Measurements from ENCODE around the gene PAGR1. TPM values are rescaled to one million over a fixed set of nuclear protein-coding genes. Genes with fewer than 3 reads are reported as not detected.

PAGR1 gene
- total and polyA plus RNA-seq, 2 of the 8 experiments (the other 6 are each of a cell fraction or from before 2014, with no cell fraction given), result 35.4 to 56.4 TPM

DNA sequence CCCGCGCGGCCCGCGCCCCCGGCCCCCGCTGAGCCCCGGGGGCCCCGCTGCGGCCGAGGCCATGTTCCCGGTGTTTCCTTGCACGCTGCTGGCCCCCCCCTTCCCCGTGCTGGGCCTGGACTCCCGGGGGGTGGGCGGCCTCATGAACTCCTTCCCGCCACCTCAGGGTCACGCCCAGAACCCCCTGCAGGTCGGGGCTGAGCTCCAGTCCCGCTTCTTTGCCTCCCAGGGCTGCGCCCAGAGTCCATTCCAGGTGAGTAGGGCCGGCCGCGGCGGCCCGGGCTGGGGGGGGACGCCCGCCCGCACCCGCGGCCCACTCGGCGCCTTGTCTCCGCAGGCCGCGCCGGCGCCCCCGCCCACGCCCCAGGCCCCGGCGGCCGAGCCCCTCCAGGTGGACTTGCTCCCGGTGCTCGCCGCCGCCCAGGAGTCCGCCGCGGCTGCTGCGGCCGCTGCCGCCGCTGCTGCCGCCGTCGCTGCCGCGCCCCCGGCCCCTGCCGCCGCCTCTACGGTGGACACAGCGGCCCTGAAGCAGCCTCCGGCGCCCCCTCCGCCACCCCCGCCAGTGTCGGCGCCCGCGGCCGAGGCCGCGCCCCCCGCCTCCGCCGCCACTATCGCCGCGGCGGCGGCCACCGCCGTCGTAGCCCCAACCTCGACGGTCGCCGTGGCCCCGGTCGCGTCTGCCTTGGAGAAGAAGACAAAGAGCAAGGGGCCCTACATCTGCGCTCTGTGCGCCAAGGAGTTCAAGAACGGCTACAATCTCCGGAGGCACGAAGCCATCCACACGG is 9.1 kb upstream of the PAGR1 start (continued):
- TF ChIP-seq SRF (IDR thresholded peaks at IDR 0.05; ENCODE audit: low read depth, low read length), result no peak
- 0 out of 2 replicates have a peak, but pooled peaks have one; percentile 24 for TF ChIP-seq SP1 (IDR thresholded peaks at IDR 0.05; ENCODE audit: low read depth, low read length)
- TF ChIP-seq SIX5 (IDR thresholded peaks at IDR 0.05; ENCODE audit: low read depth, low read length), result no peak
- no peak for TF ChIP-seq KDM5A (IDR thresholded peaks at IDR 0.05; ENCODE audit: low read length)
- no peak for TF ChIP-seq HDAC2 (IDR thresholded peaks at IDR 0.05; ENCODE audit: borderline replicate concordance in 1 of 2, low read depth in 2 of 2, low read length in 2 of 2)
- TF ChIP-seq CHD2 (IDR thresholded peaks at IDR 0.05; ENCODE audit: low read length), result no peak
- TF ChIP-seq TAF1 (IDR thresholded peaks at IDR 0.05; ENCODE audit: low read depth, low read length), result peak; percentile 72
- TF ChIP-seq, protein P1, sequence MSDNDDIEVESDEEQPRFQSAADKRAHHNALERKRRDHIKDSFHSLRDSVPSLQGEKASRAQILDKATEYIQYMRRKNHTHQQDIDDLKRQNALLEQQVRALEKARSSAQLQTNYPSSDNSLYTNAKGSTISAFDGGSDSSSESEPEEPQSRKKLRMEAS (IDR thresholded peaks at IDR 0.05), result peak; percentile 72
- no peak for TF ChIP-seq KDM1A (IDR thresholded peaks at IDR 0.05; ENCODE audit: borderline replicate concordance, low read length)
- TF ChIP-seq, protein P2, sequence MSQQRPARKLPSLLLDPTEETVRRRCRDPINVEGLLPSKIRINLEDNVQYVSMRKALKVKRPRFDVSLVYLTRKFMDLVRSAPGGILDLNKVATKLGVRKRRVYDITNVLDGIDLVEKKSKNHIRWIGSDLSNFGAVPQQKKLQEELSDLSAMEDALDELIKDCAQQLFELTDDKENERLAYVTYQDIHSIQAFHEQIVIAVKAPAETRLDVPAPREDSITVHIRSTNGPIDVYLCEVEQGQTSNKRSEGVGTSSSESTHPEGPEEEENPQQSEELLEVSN (IDR thresholded peaks at IDR 0.05), result peak; percentile 47; the same call in 1 of the 2 replicates
- TF ChIP-seq RAD21 (IDR thresholded peaks at IDR 0.05 in 1 of 2, conservative IDR thresholded peaks at IDR 0.05 in 1 of 2; ENCODE audit: low read depth in 2 of 2, low read length in 2 of 2), result no peak
- TF ChIP-seq SIRT6 (IDR thresholded peaks at IDR 0.05; ENCODE audit: low read length), result no peak
- TF ChIP-seq SP4 (IDR thresholded peaks at IDR 0.05; ENCODE audit: low read length), result no peak
- no peak for TF ChIP-seq ASH2L (IDR thresholded peaks at IDR 0.05; ENCODE audit: low read length)
- TF ChIP-seq TAF7 (optimal IDR thresholded peaks at IDR 0.05; ENCODE audit: borderline replicate concordance, low read depth, low read length), result peak; percentile 49
